ENCODE measurements around the gene GTF3C5.

GRCh38 chr9:133048595-133048994 is 17.8 kb downstream of the GTF3C5 start:
- TF ChIP-seq POLR2AphosphoS5 (IDR thresholded peaks at IDR 0.05) = no peak
- no peak for TF ChIP-seq POLR2A (IDR thresholded peaks at IDR 0.05)
- TF ChIP-seq CTCF (IDR thresholded peaks at IDR 0.05) = no peak
- no peak for TF ChIP-seq EP300 (IDR thresholded peaks at IDR 0.05)
